WTC11 (cell line): ENCODE results near the gene FAM181A.

Source experiments
- FOXJ3 ChIP-seq: sonication (generic); formaldehyde crosslinking; IDR thresholded peaks from 2 replicates; pipeline ENCODE4 v1.9.0; 2021; ENCODE audit warnings: missing genetic modification reagents, mild to moderate bottlenecking, borderline replicate concordance
- KAT7 ChIP-seq: sonication (generic); formaldehyde crosslinking; IDR thresholded peaks from 2 replicates; pipeline ENCODE4 v1.8.1; 2023; ENCODE audit warnings: missing genetic modification reagents, mild to moderate bottlenecking, borderline replicate concordance
- MLX ChIP-seq: sonication (generic); formaldehyde crosslinking; IDR thresholded peaks from 2 replicates; pipeline ENCODE4 v1.8.1; 2023; ENCODE audit warnings: mild to moderate bottlenecking, missing genetic modification reagents, moderate library complexity
- PRDM15 ChIP-seq: sonication (generic); formaldehyde crosslinking; IDR thresholded peaks from 2 replicates; pipeline ENCODE4 v1.8.0; 2022; ENCODE audit warnings: missing genetic modification reagents
- STAT6 ChIP-seq: sonication (generic); formaldehyde crosslinking; conservative IDR thresholded peaks from 2 replicates; pipeline ENCODE4 v1.8.1; 2023; ENCODE audit warnings: mild to moderate bottlenecking, low read depth, missing genetic modification reagents, moderate library complexity
- TF ChIP-seq, protein P1 (sequence below): fragments of 200-600 bp; IDR thresholded peaks from 2 replicates; pipeline ENCODE4 v1.8.0; 2022; ENCODE audit warnings: antibody characterized with exemption
- TF ChIP-seq, protein P2 (sequence below): sonication (generic); formaldehyde crosslinking; IDR thresholded peaks from 2 replicates; pipeline ENCODE4 v1.8.0; 2022; ENCODE audit warnings: mild to moderate bottlenecking, missing genetic modification reagents
- TF ChIP-seq, protein P3 (sequence below): sonication (generic); formaldehyde crosslinking; IDR thresholded peaks from 2 replicates; pipeline ENCODE4 v1.8.1; 2022; ENCODE audit warnings: mild to moderate bottlenecking, missing genetic modification reagents, moderate library complexity, borderline replicate concordance

DNA sequence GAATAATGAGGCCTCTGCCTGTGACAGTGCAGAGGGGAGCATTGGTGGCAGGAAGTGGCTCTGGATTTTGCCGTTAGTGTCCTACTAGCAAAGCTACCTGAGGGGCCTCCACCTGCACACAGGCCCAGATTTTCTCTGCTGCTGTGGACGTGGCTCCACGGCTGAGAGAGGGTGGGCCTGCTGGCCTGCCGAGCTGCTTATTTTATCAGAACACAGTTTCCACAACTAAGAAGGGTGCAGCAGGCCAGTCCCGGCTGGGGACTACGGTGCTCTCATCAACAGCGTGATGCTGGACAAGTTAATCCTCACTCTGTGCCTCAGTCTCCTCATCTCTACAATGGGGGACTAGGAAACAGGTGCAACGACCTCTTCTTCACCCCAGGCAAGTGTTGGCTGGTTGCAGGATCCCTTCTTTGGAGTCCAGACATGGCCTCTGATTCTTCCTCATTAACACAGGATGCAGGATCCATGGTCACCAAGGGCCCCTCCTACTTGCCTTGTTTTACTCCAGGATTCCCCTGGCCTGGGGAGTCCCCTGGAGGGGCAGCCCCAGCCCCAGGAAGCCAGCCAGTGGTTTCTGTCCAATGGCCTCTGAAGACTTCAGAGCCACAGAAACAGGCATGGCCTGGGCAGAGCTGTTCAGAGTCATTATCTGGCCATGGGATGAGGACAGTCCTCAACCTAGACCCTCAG, 3.3 kb downstream of the FAM181A start:
- TF ChIP-seq KAT7 (CRISPR knock-in tag) (no peak), PRDM15 (CRISPR knock-in tag) (no peak), MLX (CRISPR knock-in tag) (no peak), STAT6 (CRISPR knock-in tag) (no peak), FOXJ3 (CRISPR knock-in tag) (no peak)
- TF ChIP-seq, protein P1, sequence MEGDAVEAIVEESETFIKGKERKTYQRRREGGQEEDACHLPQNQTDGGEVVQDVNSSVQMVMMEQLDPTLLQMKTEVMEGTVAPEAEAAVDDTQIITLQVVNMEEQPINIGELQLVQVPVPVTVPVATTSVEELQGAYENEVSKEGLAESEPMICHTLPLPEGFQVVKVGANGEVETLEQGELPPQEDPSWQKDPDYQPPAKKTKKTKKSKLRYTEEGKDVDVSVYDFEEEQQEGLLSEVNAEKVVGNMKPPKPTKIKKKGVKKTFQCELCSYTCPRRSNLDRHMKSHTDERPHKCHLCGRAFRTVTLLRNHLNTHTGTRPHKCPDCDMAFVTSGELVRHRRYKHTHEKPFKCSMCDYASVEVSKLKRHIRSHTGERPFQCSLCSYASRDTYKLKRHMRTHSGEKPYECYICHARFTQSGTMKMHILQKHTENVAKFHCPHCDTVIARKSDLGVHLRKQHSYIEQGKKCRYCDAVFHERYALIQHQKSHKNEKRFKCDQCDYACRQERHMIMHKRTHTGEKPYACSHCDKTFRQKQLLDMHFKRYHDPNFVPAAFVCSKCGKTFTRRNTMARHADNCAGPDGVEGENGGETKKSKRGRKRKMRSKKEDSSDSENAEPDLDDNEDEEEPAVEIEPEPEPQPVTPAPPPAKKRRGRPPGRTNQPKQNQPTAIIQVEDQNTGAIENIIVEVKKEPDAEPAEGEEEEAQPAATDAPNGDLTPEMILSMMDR: no peak
- TF ChIP-seq, protein P2, sequence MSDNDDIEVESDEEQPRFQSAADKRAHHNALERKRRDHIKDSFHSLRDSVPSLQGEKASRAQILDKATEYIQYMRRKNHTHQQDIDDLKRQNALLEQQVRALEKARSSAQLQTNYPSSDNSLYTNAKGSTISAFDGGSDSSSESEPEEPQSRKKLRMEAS: no peak
- TF ChIP-seq, protein P3, sequence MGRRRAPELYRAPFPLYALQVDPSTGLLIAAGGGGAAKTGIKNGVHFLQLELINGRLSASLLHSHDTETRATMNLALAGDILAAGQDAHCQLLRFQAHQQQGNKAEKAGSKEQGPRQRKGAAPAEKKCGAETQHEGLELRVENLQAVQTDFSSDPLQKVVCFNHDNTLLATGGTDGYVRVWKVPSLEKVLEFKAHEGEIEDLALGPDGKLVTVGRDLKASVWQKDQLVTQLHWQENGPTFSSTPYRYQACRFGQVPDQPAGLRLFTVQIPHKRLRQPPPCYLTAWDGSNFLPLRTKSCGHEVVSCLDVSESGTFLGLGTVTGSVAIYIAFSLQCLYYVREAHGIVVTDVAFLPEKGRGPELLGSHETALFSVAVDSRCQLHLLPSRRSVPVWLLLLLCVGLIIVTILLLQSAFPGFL (CRISPR knock-in tag): no peak
